LNCaP clone FGC (cell line): Measurements from ENCODE around the gene MEG3.

ENCODE experiments used
- DNase-seq: peaks from one replicate; pipeline ENCODE4 v3.0.0-alpha.2; 2011; ENCODE audit warnings: low read depth
- H3K4me3 ChIP-seq: 2 replicates; pipeline ENCODE4 v1.5.1; 2011; ENCODE audit warnings: mild to moderate bottlenecking, low read depth, low read length, control low read depth
- TF ChIP-seq, protein P1 (sequence below): IDR thresholded peaks from 2 replicates; pipeline ENCODE4 v1.5.1; 2012; ENCODE audit warnings: mild to moderate bottlenecking; ENCODE audit not compliant: control insufficient read depth, insufficient read depth; ENCODE audit errors: extremely low read depth

MEG3 gene

DNA sequence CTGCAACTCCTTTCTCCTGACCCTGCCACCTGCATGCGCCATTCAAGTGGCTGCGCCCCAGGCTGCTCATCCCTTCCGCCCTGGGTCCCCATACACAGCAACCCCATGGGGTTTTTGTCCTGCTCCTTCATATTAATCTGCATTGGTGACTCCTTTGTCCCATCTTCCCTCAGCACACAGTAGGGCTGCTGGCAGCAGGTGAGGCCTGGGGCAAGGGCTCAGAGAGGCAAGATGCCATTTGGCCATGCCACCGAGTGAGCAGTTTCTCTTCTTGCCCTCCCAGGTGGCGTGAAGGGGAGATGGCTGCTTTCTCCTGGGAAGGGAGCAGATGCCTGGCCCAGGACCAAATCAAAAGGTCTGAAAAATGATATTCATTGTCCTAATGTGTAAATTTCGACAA lies 68.5 kb downstream of the MEG3 start:
- TF ChIP-seq, protein P1, sequence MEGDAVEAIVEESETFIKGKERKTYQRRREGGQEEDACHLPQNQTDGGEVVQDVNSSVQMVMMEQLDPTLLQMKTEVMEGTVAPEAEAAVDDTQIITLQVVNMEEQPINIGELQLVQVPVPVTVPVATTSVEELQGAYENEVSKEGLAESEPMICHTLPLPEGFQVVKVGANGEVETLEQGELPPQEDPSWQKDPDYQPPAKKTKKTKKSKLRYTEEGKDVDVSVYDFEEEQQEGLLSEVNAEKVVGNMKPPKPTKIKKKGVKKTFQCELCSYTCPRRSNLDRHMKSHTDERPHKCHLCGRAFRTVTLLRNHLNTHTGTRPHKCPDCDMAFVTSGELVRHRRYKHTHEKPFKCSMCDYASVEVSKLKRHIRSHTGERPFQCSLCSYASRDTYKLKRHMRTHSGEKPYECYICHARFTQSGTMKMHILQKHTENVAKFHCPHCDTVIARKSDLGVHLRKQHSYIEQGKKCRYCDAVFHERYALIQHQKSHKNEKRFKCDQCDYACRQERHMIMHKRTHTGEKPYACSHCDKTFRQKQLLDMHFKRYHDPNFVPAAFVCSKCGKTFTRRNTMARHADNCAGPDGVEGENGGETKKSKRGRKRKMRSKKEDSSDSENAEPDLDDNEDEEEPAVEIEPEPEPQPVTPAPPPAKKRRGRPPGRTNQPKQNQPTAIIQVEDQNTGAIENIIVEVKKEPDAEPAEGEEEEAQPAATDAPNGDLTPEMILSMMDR, result no peak
- DNase-seq, result no peak
- H3K4me3 ChIP-seq, result no peak overlapping the region

DNA sequence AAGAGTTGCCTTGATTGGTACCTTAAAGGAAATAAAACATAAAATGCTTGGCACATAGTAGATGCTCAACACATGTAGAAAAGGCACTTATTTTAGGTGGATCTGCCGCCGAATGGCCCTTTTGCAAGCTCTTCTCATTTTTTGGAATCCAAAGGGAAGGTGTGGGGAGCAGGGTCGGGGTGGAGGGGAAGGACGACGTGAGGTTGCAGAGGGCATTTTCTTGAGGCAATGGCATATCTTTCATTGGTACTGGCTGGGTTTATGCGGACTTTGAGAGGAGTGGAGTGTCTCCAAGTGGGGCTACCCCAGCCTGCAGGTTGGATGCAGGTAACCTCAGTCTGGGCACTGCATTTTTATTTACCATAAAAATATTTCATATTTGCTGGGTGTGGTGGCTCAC lies 69.5 kb downstream of the MEG3 start:
- no peak overlapping the region for H3K4me3 ChIP-seq
- TF ChIP-seq, protein P1, result no peak
- DNase-seq, result no peak

DNA sequence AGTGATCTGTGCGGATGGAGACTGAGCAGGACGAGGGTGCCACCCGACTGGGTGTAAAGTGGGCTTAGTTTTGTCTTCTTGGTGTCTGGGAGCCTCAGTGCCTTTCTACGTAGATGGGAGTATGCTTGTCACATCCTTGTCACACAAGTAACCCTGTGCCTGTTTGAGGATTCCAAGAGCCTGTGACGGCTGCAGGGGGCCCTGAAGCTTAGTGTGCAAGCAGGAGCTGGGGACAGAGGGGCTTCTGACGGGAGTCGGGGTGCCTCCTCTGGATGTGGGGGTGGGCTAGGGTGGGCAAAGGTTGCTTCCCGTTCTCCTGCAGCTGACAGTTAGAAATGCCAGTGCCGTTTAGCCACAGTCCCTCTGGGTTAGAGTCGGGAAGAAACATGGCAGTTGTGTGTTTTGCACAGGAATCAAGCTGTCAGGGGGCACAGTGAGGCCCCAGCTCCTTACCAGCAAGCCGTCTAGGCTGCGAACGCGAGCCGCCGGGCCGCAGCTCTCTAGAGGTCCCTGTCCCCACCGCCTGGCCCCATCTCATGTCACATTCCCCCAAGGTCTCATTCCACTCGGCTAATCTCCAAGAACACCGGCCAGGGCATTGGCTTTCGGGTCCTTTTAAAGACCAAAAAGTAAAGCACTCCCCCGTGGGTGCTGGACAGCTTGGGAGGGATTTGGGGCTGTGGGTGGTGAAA lies 70.6 kb downstream of the MEG3 start:
- H3K4me3 ChIP-seq, result no peak overlapping the region
- TF ChIP-seq, protein P1, result no peak
- no peak for DNase-seq

DNA sequence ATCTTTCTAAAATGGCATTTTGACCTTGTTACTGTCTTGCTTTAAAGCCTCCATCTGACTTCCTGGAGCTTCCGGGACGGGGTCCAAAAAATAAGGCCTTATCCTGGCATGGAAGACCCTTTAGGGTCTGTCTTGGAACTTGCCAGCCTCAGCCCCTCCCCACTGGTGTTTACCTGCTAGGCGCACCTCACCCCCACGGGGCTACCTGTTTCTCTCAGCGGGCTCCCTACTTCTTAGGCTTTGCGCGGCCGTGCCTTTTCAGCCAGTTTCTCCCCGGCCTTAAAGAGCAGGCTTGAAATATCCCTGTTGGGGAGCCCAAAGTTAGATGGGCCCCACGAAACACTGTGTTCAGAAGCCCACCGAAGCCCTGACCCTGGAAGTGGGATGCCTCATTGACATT lies 72.5 kb downstream of the MEG3 start:
- TF ChIP-seq, protein P1, result no peak
- no peak for DNase-seq
- H3K4me3 ChIP-seq, result no peak overlapping the region

DNA sequence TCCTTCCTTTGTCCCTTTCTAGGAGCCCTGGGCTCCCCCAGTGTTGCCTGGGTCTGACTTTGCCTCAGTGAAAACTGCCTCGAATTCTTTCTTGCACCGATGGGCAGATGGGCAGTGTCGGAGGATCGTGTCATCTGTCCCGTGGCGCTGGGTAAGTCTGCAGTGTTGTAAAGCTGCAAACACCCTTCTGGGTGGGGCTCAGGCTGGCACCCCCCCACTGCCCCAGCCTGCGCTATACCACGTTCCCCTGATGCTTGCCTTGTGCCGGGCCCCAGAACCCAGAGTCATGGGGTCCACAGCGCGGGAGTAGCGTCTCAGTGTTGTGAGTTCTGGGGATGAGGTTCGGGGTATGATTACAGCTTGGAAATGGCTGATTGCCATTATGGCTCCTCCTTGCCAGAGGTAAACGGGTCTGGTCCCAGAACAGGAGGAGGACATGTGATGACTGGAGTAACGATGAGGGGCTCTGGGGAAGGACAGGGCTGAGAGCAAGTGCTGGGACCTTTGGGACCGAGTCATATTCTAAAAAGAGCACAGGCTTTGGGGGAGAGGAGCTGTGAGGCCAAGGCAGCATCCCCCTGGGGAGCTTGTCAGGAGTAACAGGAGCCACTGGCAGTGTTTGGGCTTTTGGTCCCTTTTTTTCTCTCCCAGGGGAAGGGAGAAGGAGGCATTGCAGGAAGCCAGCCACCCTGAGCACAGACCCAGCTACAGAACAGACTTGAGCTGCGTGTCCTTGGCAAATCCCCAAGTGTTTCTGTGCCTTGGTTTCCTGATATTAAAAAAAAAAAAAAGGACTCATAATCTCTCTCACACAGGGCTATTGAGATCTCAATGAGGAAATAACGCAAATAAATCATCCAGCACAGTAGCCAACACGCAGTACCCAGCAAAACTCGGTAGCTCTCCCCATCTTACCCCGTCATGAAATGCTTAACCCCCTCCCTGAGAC lies 73.3 kb downstream of the MEG3 start:
- H3K4me3 ChIP-seq, result no peak overlapping the region
- TF ChIP-seq, protein P1, result no peak
- DNase-seq, result no peak

DNA sequence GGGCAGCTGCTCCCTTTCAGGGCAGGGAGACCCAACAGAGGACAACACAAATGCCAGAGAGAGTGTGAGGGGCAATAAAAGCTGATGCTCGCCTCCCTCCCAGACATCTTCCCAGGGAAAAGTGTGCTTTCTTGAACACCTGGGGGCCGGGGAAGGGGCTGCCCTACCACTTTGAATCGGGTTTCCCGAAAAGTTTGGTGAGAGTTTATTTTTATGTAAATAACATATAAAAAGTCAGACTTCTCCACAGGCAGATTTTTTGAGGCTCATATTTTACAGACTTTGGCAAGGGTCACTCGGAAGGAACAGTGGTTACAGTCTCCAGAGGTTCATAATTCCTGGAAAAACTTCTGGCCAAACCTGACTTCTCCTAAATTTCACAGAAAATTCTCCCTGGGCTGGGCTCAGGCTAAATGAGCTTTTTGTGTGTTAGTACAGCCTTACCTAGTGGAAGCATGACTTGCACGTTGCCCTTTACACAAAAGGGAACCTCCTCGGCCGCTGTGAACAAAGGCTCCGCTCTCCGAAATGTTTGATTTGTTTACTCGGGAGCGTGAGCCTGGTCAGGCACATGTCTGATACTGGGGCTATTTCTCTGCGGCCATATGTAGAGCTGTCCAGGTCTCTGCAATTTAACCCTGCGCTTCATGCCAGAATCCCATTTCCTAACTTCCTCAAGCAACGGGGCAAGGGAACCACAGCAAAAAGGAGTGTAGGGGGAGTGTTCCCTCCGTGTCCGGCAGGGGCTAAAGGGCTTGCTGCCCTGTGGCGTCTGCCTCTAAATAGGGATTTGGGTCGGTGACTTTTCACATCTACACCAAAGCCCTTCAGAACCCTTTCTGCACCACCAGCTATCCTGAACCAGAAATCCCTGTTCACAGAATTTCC lies 74.2 kb downstream of the MEG3 start:
- H3K4me3 ChIP-seq, result no peak overlapping the region
- no peak for DNase-seq
- TF ChIP-seq, protein P1, result no peak
